ENCODE measurements around the gene COL28A1.
"Not testable (repeated sequence)": the region's sequence is repeated elsewhere in the genome, so short reads cannot be mapped to it uniquely, and the experiment has no call there.

The COL28A1 gene

DNA sequence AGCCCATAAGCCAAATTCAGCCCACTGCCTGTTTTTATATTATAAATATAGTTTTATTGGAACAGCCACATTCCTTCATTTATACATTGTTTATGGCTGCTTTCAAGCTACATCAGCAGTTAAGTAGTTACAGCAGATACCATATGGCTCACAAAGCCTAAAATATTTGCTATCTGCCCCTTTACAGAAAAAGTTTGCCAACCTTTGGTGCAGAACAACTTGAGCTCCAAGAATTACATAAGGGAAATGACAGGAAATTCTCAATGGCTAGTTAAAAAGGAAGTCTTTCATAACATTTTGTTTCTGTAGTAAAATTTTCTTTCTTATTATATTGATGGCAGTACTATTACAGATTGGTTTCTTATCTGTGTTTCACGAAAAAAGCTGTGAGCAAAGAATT, 59.3 kb downstream of the COL28A1 start:
- DNase-seq (ENCODE audit: low read depth): no peak
- H3K4me3 ChIP-seq (ENCODE audit: low read depth, low read length): no peak overlapping the region
- TF ChIP-seq POLR2A (IDR thresholded peaks at IDR 0.05; ENCODE audit: extremely low read depth, insufficient read length): no peak
- TF ChIP-seq, protein P1, sequence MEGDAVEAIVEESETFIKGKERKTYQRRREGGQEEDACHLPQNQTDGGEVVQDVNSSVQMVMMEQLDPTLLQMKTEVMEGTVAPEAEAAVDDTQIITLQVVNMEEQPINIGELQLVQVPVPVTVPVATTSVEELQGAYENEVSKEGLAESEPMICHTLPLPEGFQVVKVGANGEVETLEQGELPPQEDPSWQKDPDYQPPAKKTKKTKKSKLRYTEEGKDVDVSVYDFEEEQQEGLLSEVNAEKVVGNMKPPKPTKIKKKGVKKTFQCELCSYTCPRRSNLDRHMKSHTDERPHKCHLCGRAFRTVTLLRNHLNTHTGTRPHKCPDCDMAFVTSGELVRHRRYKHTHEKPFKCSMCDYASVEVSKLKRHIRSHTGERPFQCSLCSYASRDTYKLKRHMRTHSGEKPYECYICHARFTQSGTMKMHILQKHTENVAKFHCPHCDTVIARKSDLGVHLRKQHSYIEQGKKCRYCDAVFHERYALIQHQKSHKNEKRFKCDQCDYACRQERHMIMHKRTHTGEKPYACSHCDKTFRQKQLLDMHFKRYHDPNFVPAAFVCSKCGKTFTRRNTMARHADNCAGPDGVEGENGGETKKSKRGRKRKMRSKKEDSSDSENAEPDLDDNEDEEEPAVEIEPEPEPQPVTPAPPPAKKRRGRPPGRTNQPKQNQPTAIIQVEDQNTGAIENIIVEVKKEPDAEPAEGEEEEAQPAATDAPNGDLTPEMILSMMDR (IDR thresholded peaks at IDR 0.05; ENCODE audit: low read depth, low read length): no peak
- TF ChIP-seq MYC (IDR thresholded peaks at IDR 0.05; ENCODE audit: low read depth, low read length): no peak
- TF ChIP-seq, protein P2, sequence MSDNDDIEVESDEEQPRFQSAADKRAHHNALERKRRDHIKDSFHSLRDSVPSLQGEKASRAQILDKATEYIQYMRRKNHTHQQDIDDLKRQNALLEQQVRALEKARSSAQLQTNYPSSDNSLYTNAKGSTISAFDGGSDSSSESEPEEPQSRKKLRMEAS (IDR thresholded peaks at IDR 0.05; ENCODE audit: low read depth, low read length): no peak

DNA sequence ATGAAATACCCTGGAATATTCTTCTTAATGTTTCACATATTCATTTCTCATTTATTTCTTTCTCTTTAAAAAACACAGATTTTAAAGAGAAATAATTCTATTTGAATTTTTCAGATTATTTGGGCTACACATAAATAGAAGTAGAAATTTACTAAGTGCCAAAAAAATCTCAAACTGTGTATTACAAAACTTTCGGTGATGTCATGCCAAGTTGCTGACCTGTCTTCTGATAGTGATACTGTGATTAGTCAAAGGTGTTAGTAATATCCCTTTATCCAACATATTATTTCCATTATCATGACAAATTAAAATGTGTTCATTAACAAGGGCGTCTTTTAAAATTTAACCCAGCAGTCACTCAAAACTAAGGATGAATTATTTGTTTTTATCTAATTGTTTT, 60.1 kb downstream of the COL28A1 start:
- H3K4me3 ChIP-seq (ENCODE audit: low read depth, low read length): no peak overlapping the region
- TF ChIP-seq, protein P1 (IDR thresholded peaks at IDR 0.05; ENCODE audit: low read depth, low read length): no peak
- no peak for TF ChIP-seq MYC (IDR thresholded peaks at IDR 0.05; ENCODE audit: low read depth, low read length)
- TF ChIP-seq, protein P2 (IDR thresholded peaks at IDR 0.05; ENCODE audit: low read depth, low read length): no peak
- no peak for TF ChIP-seq POLR2A (IDR thresholded peaks at IDR 0.05; ENCODE audit: extremely low read depth, insufficient read length)
- DNase-seq (ENCODE audit: low read depth): no peak

DNA sequence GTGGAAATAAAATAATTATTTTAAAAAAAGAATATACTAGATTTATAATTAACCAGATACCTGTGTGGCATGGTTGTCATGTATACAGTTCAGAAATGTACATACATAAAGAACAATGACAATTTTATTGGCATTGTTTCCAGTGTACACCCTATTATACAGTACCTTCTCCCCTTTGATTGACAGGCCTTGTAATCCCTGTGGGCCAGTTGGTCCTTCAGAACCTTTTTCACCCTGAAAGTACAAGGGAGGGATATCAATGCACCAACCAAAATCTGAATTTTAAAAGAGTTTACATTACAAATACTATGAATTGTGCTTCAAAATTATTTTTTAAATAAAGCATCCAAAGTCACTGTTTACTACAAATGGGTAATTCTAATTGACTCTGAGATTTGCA, 61.2 kb downstream of the COL28A1 start:
- TF ChIP-seq POLR2A (IDR thresholded peaks at IDR 0.05; ENCODE audit: extremely low read depth, insufficient read length): no peak
- TF ChIP-seq MYC (IDR thresholded peaks at IDR 0.05; ENCODE audit: low read depth, low read length): no peak
- TF ChIP-seq, protein P1 (IDR thresholded peaks at IDR 0.05; ENCODE audit: low read depth, low read length): no peak
- TF ChIP-seq, protein P2 (IDR thresholded peaks at IDR 0.05; ENCODE audit: low read depth, low read length): no peak
- DNase-seq (ENCODE audit: low read depth): no peak
- H3K4me3 ChIP-seq (ENCODE audit: low read depth, low read length): no peak overlapping the region

DNA sequence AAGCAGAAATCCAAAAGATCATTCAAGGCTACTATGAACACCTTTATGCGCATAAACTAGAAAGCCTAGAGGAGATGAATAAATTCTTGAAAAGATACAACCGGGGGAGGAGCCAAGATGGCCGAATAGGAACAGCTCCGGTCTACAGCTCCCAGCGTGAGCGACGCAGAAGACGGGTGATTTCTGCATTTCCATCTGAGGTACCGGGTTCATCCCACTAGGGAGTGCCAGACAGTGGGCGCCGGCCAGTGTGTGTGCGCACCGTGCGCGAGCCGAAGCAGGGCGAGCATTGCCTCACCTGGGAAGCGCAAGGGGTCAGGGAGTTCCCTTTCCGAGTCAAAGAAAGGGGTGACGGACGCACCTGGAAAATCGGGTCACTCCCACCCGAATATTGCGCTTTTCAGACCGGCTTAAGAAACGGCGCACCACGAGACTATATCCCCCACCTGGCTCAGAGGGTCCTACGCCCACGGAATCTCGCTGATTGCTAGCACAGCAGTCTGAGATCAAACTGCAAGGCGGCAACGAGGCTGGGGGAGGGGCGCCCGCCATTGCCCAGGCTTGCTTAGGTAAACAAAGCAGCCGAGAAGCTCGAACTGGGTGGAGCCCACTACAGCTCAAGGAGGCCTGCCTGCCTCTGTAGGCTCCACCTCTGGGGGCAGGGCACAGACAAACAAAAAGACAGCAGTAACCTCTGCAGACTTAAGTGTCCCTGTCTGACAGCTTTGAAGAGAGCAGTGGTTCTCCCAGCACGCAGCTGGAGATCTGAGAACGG, 70.5 kb downstream of the COL28A1 start:
- DNase-seq (ENCODE audit: low read depth); H3K4me3 ChIP-seq (ENCODE audit: low read depth, low read length): not testable (repeated sequence)

DNA sequence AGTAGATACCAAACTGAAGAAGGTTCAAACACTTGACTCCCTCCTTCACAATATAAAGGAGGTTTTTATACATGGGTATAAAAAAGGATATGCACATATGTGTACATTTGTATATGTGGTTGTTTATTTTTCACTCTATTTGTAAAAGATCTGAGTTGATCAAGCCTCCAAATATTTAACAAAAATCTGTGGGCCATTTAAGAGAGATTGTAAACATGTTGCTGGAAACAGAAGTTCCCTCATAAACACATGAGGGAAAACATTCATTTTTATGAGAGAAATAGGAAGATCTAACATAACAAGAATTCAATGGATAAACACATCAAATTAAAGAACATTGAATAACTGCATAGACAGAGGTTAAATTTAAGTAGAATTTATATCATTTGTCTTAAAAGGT, 81.7 kb downstream of the COL28A1 start:
- H3K4me3 ChIP-seq (ENCODE audit: low read depth, low read length): no peak overlapping the region
- no peak for DNase-seq (ENCODE audit: low read depth)
- TF ChIP-seq POLR2A (IDR thresholded peaks at IDR 0.05; ENCODE audit: extremely low read depth, insufficient read length) (no peak), MYC (IDR thresholded peaks at IDR 0.05; ENCODE audit: low read depth, low read length) (no peak)
- TF ChIP-seq, protein P2 (IDR thresholded peaks at IDR 0.05; ENCODE audit: low read depth, low read length): no peak
- TF ChIP-seq, protein P1 (IDR thresholded peaks at IDR 0.05; ENCODE audit: low read depth, low read length): no peak

DNA sequence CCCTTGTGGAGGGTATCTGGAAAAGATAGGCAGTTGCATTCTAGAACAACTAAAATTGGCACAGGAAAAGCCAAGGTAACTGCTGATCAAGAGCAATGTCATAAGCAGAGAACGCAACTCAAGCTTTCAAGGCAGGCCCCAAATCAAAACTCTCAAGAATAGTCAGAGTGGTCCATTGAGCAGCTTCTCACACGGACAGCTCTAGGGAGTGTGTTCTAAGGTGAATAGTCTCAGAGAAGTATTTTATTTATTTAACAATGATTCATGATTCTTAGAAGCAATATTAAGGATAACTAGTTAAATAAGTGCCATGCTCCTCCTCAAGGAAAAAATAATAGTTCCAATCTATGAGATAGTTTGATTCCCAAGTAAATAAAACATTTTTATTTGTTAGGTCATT, 83.0 kb downstream of the COL28A1 start:
- no peak overlapping the region for H3K4me3 ChIP-seq (ENCODE audit: low read depth, low read length)
- TF ChIP-seq, protein P2 (IDR thresholded peaks at IDR 0.05; ENCODE audit: low read depth, low read length): no peak
- TF ChIP-seq, protein P1 (IDR thresholded peaks at IDR 0.05; ENCODE audit: low read depth, low read length): no peak
- no peak for TF ChIP-seq MYC (IDR thresholded peaks at IDR 0.05; ENCODE audit: low read depth, low read length)
- TF ChIP-seq POLR2A (IDR thresholded peaks at IDR 0.05; ENCODE audit: extremely low read depth, insufficient read length): no peak
- DNase-seq (ENCODE audit: low read depth): no peak
